T-helper 2 cell (primary cell): Measurements from ENCODE around the gene ABTB2.

ENCODE experiments used
- DNase-seq, 5 experiments: peaks; one replicate each; pipeline versions ENCODE4 v3.0.0 to v3.0.0-alpha.2; 2012 to 2022

The ABTB2 gene

DNA sequence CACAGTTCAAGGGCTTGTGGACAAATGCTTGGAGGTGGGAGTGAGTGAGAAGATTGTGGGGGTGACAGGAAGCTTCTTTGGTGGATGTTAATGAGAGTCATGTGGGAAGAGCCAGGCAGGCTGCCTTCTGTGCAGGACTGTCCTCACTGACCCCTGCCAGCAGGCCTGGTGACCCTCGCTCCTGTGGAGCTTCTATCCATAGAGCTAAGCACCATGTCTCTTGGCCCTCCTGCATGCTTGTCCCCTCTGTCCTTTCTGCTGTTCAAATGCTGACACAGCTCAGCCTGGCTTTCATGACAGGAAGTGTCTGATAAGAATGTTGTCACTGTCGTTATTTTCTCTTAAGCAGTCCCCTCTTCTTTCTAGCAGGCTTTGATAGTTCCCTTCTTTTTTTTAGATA is 214.8 kb downstream of the ABTB2 start:
- no peak for DNase-seq

DNA sequence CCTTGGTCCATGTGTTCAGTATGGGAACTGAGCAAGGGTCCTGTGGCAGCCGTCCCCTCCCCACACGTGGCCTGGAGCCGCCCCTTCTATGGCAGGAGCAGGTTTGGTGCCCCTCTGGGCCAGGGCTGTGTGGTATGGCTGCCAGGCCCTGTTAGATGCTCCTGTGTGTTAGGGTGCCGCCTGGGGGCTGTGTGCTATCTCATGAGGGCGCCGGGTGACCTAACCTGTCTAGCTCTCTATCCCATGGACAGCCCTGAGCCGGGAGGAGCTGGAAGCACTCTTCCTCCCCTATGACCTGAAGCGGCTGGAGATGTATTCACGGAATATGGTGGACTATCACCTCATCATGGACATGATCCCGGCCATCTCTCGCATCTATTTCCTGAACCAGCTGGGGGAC is 217.7 kb downstream of the ABTB2 start:
- no peak for DNase-seq

DNA sequence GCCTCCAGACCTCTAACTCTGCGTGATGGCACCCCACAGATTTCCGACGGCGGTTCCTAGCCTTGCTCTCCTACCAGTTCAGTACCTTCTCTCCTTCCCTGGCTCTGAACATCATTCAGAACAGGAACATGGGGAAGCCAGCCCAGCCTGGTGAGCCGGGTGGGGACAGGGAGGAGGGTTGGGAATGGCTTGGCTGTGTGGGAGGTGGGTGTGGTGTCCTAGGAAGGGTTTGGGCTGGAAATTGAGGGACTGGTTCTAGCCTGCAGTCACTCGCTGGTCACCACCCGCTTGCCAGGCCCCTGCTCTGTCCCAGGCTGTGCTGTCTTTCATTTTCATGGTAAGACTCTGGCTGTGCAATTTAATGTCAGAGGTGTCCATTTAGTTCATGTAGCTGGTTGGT is 218.5 kb downstream of the ABTB2 start:
- DNase-seq, result no peak

DNA sequence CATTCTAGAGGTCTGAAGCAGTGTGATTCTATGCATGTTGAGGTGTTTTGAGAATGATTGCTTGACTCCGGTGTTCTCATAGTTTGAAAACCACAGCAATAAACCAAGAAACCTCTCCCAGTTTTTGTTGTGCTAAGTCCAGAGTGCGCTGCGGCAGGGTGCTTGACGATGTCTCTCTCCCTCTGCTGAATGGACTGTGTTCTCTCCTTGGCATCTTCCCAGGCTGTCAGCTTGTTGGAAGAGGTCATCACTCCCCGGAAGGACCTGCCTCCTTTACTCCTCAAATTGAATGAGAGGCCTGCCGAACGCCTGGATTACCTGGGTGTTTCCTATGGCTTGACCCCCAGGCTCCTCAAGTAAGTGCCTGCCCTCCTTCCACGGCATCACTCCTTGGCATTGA is 221.4 kb downstream of the ABTB2 start:
- DNase-seq, result no peak

DNA sequence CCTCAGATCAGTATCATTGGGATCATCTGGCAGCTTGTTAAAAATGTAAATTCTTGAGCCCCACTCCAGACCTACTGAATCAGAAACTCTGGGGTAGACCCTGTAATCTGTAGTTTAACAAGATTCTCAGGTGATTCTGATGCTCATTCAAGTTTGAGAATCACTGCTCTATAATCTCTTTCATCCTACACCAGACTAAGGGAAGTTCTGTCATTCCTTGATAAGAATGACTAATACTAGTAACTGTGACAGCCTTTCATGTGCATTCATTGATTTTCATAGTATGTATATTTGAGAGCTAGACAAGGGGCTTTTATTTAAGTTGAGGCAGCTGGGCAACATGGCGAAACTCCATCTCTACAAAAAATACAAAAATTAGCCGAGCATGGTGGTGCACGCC is 222.4 kb downstream of the ABTB2 start:
- peak in 1 of 5 experiments; percentile 38 for DNase-seq

DNA sequence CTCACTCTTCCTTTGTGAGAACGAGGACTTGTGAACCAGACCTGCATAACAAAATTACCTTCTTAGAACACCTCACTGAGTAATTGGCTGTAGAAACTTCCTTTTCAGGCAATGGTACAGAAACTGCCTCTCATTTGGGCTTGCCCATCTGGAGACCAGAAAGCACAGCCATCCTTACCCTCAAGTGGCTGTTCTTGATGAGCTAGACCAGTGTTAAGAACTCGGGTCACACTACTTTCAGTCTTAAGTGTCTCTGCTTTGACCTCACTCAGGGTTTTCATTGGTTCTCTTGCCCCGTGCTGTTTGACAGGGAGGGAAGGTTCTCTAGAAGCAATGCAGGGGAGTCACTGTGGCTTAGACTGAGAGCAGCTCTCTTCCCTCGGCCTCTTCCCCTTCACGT is 223.0 kb downstream of the ABTB2 start:
- DNase-seq, result peak in 1 of 5 experiments; percentile 59

DNA sequence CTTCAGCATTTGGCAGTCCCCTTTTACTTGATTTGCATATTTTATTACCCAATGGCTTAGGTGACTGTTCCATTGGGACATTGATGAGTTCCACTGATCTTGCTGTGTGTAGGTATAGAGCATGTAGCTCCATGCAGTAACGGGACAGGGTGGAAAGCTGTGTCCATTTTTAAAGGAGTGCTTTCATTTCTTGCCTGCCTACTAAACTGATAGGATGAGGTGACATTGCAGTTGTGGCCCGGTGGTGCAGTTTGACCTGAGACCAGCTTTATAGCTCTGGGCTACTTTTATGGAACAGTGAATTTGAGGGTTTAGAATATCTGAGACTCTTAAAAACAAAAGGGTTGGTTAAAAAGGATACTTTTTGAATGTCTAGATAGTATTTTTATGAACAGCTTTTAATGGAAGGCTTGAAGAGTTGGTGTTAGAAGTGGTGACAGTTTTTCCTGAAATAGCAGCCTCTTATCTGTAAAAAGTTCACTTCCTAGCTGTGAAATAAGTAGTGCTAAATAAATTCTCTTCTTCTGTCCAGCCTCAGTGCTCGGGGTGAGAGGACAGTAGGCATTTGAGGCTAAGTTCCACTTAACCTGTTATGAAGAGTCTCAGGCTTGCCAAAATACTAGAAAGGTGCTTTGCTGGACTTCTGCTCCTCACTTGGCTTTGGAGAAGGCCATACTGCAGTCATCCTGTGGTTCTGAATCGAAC is 225.4 kb downstream of the ABTB2 start:
- DNase-seq, result no peak

DNA sequence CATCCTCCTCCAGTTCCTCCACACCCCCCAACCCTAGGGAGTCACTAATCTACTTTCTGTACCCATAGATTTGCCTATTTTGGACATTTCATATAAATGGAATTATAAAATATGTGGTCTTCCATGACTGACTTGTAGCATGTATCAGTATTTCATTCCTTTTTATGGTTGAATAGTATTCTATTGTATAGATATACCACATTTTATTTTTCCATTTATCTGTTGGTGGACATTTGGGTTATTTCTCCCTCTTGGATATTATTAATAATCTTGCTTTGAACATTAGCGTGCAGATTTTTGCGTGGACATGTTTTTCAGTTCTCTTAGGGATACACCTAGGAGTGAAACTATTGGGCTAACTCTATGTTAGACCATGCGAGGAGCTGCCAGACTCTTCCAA is 229.0 kb downstream of the ABTB2 start:
- no peak for DNase-seq

DNA sequence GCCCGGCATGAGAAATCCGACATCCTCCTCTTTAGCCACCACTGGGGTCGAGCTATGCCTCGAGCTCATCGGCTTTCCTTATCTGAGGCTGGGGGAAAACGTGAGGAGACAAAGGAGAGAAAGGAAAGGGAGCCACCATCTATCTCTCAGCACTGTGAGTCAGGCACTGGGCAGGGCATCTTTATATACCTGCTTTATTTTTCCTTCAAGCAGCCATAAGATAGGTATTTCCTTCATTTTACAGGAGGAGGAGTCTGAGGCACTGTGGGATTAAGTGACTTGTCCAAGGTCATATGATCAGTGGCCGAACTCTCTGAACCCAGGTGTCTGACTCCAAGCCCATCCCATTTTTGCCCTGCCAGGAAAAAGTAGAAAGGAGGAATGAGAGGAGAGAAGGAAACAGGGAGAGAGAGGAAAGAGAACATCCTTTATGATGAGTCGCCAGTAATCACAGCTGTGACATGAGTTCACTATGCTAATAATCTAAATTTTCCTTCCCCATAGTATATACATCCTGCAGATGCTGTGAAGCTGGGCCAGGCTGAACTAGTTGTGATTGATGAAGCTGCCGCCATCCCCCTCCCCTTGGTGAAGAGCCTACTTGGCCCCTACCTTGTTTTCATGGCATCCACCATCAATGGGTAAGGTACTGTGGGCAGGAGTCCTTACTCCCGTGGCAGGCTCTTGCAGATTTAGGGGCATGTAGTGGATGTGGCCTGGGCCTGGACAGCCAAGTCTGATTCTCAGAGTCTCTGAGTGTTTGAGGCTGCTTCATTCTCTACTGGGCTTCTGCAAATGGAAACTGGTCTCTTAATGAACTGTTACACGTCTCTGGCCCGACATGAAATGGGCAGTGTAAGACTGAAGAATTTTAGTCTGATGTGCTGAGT is 230.6 kb downstream of the ABTB2 start:
- DNase-seq, result no peak

DNA sequence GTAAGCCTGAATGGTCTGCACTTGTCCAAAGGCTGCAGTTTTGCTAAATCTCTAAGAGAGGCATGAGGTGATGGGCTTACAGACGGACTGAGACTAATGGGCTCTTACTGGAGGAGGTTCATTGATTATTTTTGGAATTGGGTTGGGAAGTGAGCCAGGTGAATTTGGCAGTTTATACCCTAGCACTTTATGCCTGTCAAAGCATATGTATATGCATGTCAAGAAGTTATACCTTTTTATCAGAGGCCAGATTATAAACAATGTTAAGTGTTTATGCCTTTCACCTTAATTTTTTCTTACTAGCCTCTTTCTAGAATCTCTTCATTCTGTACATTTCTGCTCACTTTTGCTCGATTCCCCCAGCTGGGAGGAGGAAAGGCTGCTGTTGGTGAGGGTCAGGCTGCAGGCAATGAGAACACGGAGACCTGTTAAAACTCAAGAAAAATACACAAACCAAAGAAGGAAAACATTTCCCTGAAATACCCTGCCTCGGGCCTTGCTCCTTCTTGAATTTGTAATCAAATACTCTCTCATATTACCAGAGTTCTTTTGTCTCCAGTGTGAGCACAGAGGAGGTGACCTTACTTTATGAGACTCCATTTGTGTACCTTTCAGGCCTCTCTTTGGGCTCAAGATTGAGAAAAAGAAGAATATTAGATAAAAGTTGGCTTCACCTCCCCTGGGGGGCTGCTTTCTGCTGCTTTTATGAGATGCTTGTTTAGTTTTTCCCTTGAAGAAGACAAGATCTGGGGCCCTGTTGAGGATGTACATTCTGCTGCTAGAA is 232.7 kb downstream of the ABTB2 start:
- no peak for DNase-seq

DNA sequence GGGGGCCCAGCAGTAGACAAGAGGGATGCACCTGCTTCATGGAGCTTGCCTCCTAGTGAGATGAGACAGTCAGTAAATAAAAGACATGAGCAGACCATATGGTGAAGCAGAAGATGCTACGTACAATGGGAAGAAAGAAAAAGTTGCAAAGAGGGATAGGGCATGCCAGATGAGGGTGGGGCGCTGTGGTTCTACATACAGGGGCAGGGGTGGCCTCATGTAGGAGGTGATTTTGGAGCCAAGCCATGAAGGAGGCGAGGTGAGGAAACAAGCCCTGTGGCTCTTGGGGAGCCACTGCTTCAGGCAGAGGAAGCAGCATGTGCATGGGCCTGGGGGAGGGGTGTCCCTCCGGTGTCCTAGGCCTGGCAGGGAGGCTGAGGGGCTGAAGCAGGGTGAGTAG is 237.2 kb downstream of the ABTB2 start:
- no peak for DNase-seq

DNA sequence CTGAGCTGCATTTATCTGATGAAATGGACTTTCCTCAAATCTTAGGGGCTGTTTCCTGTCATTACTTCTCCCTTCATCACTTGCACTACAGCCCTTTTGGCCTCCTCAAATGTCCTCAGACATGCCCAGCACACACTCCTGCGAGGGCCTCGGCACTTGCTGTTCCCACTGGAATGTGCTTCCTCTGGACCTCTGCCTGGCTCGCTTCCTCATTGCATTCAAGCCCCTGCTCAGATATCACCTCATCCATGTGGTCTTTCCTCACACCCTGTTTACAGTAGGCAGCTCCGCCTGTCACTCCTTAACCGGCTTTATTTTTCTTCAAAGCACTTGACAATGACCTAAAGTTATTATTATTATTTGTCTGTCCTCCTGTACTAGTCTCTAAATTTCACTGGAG is 243.3 kb downstream of the ABTB2 start:
- no peak for DNase-seq

DNA sequence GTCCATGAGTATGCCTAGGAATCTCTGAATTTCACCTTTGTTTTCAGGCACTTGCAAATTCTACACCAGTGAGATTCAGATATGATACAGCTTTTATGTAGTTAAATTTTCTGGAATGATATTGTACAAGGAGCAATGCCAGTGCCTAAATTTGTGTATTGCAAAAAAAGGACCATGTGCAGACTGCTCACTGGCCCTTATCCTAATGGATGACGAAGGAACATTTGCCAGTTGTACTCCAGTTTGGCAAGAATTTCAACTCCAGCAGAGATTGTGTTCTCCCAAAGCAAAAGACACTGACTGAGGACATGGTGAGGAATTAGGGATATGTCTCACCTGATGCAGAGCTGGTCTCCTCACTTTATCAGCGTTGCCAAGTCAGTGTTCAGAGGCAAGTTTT is 243.8 kb downstream of the ABTB2 start:
- DNase-seq, result no peak

DNA sequence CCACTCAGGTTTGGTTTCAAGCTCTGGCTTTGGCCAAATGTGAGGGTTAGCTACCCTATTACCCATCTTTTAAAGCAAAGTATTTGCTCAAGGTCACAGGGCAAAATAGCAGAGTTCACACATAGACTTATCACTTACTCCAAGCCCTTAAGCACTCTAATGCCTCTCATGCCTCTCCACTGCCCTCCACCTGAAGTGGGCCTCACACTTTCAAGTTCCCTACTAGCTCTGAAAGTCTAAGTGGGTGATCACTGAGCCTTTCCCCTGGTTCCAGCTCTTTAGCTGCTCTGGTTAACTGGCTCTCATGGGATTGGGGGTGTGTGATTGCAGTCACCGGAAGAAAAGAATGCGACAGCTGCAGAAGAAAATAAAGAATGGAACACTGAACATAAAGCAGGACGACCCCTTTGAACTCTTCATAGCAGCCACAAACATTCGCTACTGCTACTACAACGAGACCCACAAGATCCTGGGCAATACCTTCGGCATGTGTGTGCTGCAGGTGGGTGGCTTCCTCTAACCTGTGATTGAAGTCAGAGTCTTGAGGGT is 246.0 kb downstream of the ABTB2 start:
- no peak for DNase-seq

DNA sequence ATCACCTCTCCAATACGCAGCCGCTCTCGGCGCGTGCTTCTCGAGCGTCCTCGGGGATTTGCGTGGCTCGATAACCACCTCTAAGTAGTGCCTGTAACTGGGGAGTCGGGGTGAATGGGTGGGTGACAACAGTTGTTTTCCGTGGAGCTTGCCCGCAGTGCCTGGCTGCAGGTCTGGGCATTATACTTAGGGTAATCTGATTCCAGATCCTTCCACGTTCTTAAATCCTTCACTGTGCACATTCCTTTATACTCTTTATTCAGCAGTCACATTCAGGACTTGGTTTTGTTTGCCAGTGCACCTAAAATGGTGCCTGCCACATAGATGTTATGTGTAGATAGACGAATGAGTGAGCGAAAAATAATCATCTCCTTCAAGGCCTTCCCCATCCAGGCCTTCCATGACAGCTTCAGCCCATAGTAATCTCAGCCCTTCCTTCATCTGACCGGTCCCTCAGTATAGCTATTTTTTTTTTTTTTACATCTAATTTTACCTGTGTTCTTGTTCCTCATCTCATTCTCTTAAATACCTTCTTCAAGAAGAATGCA is 251.8 kb downstream of the ABTB2 start:
- DNase-seq, result peak in 1 of 5 experiments; percentile 46

DNA sequence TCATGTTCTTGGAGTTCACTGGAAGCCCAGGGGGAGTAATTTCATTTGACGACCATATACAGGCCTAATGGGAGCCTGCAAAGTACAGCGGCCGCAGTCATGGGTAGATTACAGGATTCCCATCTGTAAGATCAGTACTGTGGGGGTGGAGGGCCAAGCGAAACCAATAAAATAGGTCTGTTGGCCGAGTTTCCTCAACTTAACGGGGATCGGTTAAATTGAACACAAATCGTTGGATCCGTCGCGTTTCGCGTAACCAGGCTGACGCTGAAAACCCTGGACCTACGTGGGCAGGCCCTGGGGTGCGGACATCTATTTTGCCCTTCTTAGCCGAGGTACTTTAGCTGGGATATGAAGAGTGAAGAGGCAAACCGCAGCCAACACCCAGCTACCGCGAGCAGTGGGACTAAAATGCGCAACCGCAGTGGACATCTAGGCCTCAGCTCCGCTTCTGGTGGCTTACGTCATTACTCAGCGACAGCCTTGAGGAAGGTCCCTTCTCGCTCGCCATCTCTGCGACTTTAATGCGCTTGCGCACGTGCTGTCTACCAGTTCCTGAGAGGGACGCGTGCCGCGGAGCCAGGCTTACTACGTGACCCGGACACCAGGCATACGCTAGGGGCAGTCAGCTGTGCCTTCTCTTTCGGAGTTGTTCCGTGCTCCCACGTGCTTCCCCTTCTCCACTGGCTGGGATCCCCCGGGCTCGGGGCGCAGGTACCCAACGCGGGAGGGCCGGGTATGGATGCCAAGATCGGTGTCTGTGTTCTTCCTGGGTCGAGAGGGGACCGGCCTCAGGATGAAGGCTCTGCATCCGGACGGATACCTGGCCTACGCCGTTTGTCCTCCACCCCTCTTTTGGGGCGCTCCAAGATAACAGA is 252.5 kb downstream of the ABTB2 start, which contains the start of gene NAT10:
Gene NAT10 (plus strand): TSS at position 551 of the 878 bp plus-strand sequence. CDS start 2,597 bp downstream, outside the sequence.
- peak; percentile 87 to 99 (median 97) for DNase-seq

DNA sequence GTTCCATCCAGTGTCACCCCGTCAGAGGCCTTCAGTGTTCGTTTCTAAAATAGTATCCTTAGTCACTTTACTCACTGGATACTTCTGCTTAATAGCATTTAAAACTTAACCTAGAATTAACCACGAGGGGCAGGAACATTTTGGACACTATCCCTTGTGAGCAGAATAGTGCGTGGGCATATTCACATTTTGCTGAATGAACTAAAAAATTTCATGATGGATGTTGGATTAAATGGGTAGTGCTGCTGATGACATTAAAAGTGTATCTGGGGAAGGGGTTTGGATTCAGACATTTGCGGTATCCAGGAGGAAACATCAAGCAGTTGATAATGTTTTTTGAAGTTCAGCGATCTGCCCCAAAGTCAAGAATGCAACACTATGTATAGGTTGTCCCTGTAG is 253.1 kb downstream of the ABTB2 start:
- DNase-seq, result no peak
